ENCODE data around the gene JAG1. TPM values are rescaled to one million over a fixed set of nuclear protein-coding genes. Genes with fewer than 3 reads are reported as not detected.

The JAG1 gene
- total RNA-seq, 3 donors from 2014 or later, result 87.1 to 104 (median 94.4) TPM

DNA sequence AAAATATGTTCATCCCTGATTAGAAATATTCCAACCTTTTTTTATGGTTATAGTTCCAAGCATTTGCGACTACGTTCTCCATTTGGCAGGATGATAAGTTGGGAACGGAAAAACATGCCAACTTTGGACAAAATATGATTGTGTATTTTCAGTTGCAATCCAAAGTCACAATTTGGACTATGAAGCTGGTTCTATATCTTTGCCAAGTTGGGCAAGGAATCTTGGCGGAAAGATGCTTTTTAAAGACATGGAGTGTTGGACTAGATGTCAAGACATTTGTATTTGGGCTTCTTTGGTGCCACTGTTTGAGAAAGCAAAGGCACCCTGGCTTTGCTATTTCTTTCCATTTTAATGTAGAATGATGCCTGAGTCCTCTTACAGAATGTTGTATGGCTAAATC is 33.3 kb upstream of the JAG1 start:
- ATAC-seq, result no peak
- intact Hi-C loops (cut with DNase I, micrococcal nuclease), result no loop called here
- TF ChIP-seq, protein P1, sequence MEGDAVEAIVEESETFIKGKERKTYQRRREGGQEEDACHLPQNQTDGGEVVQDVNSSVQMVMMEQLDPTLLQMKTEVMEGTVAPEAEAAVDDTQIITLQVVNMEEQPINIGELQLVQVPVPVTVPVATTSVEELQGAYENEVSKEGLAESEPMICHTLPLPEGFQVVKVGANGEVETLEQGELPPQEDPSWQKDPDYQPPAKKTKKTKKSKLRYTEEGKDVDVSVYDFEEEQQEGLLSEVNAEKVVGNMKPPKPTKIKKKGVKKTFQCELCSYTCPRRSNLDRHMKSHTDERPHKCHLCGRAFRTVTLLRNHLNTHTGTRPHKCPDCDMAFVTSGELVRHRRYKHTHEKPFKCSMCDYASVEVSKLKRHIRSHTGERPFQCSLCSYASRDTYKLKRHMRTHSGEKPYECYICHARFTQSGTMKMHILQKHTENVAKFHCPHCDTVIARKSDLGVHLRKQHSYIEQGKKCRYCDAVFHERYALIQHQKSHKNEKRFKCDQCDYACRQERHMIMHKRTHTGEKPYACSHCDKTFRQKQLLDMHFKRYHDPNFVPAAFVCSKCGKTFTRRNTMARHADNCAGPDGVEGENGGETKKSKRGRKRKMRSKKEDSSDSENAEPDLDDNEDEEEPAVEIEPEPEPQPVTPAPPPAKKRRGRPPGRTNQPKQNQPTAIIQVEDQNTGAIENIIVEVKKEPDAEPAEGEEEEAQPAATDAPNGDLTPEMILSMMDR (IDR thresholded peaks at IDR 0.05), result no peak
- no peak for DNase-seq
- Histone ChIP-seq H3K36me3 (ENCODE audit: low read depth) (no peaks in the 10 kb centered on the region), H3K9me3 (no peaks in the 10 kb centered on the region), H3K4me3 (no peak overlapping the region), H3K4me1 (ENCODE audit: low read depth) (peaks cover 13% of the 10 kb centered on the region)

DNA sequence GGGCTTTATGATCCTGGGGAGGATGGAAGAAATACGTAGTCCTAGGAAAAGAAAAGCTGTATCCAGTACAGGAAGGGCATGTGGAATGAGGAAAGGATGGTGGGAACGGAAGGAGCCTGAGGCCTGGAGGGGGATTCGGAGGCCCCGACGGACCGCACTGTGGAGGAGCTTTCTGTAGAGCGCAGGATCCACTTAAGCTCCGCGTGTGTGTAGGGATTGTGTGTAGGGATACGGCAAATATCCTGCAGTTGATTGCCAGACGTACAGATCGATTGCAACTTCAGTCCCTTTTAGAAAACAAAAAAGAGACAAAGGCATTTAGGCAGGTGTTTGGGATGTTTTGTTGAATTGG is 32.6 kb upstream of the JAG1 start:
- ATAC-seq (no peak), DNase-seq (no peak)
- Histone ChIP-seq H3K4me1 (ENCODE audit: low read depth) (peaks cover 13% of the 10 kb centered on the region), H3K9me3 (no peaks in the 10 kb centered on the region), H3K36me3 (ENCODE audit: low read depth) (no peaks in the 10 kb centered on the region), H3K4me3 (no peak overlapping the region)
- TF ChIP-seq, protein P1 (IDR thresholded peaks at IDR 0.05), result no peak
- intact Hi-C loops (cut with DNase I, micrococcal nuclease), result no loop called here

DNA sequence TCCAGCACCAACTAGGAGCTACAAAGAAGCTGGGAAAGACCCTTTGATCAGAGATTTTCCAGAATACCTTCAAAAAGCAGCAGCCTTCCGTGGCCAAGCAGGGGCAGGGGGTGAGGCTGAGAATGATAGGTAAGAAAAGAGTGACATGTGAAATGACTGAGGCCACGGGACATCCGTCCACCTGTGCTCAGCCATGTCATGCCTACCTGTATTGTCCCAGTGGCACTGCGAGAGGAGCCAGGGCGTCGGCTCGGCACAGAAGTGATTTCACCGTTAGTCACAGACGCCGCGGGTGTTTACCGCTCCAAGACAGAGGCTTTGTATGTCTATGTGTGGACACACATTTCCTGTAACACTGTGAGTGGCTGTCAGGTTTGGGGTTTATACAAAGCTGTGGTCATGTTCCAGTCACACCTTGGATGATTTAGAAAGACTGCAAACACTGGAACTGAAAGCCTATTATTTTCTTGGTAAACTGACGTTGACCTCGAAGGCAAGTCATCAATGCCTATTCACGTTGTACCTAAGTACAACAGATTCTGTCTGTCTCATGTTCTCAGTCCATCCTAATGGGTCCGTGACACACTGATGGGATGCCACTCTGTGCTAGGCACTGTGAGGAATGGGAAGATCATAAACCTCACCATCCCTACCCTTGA is 32.1 kb upstream of the JAG1 start:
- DNase-seq (no peak), ATAC-seq (peak; percentile 64)
- TF ChIP-seq, protein P1 (IDR thresholded peaks at IDR 0.05), result no peak
- Histone ChIP-seq H3K4me1 (ENCODE audit: low read depth) (peaks cover 13% of the 10 kb centered on the region), H3K4me3 (no peak overlapping the region), H3K36me3 (ENCODE audit: low read depth) (no peaks in the 10 kb centered on the region), H3K9me3 (no peaks in the 10 kb centered on the region)
- intact Hi-C loops (cut with DNase I, micrococcal nuclease), result no loop called here

DNA sequence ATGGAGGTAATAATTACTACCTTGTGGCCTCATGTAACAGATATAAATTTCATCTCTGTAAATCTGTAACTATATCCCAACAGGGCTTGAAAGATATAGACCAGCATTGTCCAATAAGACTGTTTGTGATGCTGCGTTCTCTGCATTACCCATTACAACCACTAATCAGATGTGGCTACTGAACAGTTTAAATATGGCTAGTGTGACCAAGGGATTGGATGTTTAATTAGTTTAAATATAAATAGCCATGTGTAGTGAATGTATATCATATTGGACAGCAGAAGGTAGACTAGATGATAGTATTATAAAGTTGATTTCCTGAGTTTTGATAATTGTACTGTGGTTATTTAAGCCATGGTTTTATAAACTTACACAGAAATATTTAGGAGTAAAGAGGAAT is 27.8 kb upstream of the JAG1 start:
- intact Hi-C loops (cut with DNase I, micrococcal nuclease), result no loop called here
- Histone ChIP-seq H3K36me3 (ENCODE audit: low read depth) (no peaks in the 10 kb centered on the region), H3K9me3 (no peaks in the 10 kb centered on the region), H3K4me3 (no peak overlapping the region), H3K4me1 (ENCODE audit: low read depth) (peaks cover 8% of the 10 kb centered on the region)
- DNase-seq (no peak), ATAC-seq (no peak)
- TF ChIP-seq, protein P1 (IDR thresholded peaks at IDR 0.05), result no peak

DNA sequence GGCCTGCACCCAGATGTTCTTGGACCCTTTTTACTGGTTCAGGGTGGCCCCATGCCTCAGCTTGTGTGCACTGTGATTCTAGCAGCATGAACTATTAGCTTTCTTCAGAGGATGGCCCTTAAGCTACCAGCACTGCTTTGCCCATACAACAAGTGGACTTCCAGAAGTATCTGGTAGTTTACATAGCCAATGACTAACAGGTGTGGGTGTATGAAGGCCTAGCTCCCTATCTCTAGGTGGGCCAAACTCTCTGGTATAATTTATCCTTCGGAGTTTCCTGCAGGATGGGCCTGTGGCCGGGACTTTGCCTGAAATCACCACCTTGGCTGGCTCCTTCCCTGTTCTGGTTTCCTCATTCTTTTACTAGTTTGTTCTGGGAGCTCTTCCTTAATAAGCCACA is 26.1 kb upstream of the JAG1 start:
- Histone ChIP-seq H3K9me3 (no peaks in the 10 kb centered on the region), H3K36me3 (ENCODE audit: low read depth) (no peaks in the 10 kb centered on the region), H3K4me1 (ENCODE audit: low read depth) (peaks cover 8% of the 10 kb centered on the region), H3K4me3 (no peak overlapping the region)
- DNase-seq (peak; percentile 51 to 61 (median 59)), ATAC-seq (peak; percentile 93)
- TF ChIP-seq, protein P1 (IDR thresholded peaks at IDR 0.05), result no peak
- intact Hi-C loops (cut with DNase I, micrococcal nuclease), result no loop called here

DNA sequence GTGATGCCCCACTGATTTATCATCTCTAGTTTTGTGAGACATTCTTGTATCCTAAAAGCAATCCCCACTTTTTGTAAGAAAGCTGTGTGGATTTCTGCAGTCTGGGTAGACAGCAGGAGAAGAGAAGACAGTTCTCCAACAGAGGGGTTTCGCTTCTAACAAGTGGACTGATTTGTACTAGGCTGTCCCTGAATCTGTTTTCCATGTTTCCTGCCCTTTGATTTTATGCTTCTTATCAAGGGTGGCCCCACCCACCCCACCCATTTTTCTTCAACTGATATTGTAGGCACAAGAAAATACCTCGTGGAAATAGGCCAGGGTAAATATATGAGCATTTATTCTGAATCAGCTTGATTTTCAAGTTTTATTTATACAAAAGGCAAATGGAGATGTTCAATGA is 25.7 kb upstream of the JAG1 start:
- no peak for DNase-seq
- H3K9me3 ChIP-seq, result no peaks in the 10 kb centered on the region
- H3K36me3 ChIP-seq (ENCODE audit: low read depth), result no peaks in the 10 kb centered on the region
- intact Hi-C loops (cut with DNase I, micrococcal nuclease), result no loop called here
- ATAC-seq, result peak; percentile 80
- TF ChIP-seq, protein P1 (IDR thresholded peaks at IDR 0.05), result no peak
- H3K4me3 ChIP-seq, result no peak overlapping the region
- peaks cover 8% of the 10 kb centered on the region for H3K4me1 ChIP-seq (ENCODE audit: low read depth)
